ENCODE data around the gene MED13L. TPM values are rescaled to one million over a fixed set of nuclear protein-coding genes. Genes with fewer than 3 reads are reported as not detected.
A peak's percentile ranks its signal among the peaks of the same experiment; 100 is the strongest.

MED13L gene
- total and polyA plus RNA-seq, 8 donors = 10.3 to 93.8 (median 53.0) TPM

DNA sequence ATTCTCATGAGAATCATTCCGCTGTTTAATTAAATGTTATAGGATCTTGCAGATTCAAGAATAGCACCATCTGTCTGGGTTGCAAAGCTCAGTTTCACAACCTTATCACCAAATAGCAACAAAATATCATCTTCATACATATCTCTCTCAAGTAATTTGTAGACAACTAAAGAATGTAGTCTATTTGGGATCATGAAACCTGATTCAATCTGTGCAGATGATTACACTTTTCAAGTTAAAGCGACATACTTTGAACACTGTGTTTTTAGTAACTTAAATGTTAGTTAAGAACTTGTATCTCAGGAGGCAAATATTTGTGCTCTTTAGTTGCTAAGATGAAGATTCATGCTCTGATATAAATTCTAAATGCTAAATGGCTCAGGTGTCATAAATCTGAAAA, 14.8 kb downstream of the MED13L start:
- Histone ChIP-seq H3K36me3 (no peaks in the 10 kb centered on the region), H3K4me3 (no peak overlapping the region), H3K4me1 (peaks cover 35 to 68% (median 66%) of the 10 kb centered on the region in 3 donors), H3K27ac (no peak overlapping the region), H3K9me3 (no peaks in the 10 kb centered on the region), H3K27me3 (no peaks in the 10 kb centered on the region)
- intact Hi-C loops (cut with DNase I) = no loop called here
- TF ChIP-seq, protein P1, sequence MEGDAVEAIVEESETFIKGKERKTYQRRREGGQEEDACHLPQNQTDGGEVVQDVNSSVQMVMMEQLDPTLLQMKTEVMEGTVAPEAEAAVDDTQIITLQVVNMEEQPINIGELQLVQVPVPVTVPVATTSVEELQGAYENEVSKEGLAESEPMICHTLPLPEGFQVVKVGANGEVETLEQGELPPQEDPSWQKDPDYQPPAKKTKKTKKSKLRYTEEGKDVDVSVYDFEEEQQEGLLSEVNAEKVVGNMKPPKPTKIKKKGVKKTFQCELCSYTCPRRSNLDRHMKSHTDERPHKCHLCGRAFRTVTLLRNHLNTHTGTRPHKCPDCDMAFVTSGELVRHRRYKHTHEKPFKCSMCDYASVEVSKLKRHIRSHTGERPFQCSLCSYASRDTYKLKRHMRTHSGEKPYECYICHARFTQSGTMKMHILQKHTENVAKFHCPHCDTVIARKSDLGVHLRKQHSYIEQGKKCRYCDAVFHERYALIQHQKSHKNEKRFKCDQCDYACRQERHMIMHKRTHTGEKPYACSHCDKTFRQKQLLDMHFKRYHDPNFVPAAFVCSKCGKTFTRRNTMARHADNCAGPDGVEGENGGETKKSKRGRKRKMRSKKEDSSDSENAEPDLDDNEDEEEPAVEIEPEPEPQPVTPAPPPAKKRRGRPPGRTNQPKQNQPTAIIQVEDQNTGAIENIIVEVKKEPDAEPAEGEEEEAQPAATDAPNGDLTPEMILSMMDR (IDR thresholded peaks at IDR 0.05) = no peak
- no peak for ATAC-seq
- DNase-seq = no peak
- no peak for FAIRE-seq
- 74 to 80% methylated on average over 2 of the region's 2 CpGs for WGBS, 2 donors

DNA sequence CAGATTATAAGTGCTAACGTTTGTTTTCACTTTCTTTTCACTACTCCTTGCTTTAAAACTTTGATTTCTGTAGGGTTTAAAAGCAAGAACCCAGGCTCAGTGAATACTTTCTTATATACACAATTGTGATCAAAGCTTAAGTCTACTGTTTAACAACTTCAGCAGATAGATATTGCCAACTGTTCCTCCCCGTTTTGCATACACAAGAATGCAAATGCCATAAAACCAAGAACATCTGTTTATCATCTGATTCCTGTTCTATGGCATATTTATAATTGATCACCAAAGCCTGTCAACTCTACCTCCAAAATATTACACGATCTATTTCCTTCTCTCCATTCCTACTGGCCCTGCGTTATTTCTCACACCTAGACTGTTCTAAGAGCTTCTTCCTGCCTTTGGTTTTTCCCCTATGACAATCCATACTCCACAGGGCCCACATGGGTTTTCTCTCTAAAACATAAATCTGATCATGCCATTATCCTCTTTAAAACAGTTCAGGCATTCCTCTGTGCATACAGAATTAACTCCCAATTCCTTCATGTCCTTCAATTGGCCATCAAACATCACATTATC, 15.9 kb downstream of the MED13L start:
- 26% methylated on average over 4 of the region's 4 CpGs for WGBS, 2 donors
- no peaks in the 10 kb centered on the region for H3K27me3 ChIP-seq
- TF ChIP-seq, protein P1 (IDR thresholded peaks at IDR 0.05) = no peak
- ATAC-seq = no peak
- intact Hi-C loops (cut with DNase I) = no loop called here
- H3K36me3 ChIP-seq = no peaks in the 10 kb centered on the region
- no peak overlapping the region for H3K27ac ChIP-seq
- no peak for DNase-seq
- peaks cover 30 to 68% (median 56%) of the 10 kb centered on the region in 3 donors for H3K4me1 ChIP-seq
- no peak overlapping the region for H3K4me3 ChIP-seq
- H3K9me3 ChIP-seq = no peaks in the 10 kb centered on the region
- no peak for FAIRE-seq

DNA sequence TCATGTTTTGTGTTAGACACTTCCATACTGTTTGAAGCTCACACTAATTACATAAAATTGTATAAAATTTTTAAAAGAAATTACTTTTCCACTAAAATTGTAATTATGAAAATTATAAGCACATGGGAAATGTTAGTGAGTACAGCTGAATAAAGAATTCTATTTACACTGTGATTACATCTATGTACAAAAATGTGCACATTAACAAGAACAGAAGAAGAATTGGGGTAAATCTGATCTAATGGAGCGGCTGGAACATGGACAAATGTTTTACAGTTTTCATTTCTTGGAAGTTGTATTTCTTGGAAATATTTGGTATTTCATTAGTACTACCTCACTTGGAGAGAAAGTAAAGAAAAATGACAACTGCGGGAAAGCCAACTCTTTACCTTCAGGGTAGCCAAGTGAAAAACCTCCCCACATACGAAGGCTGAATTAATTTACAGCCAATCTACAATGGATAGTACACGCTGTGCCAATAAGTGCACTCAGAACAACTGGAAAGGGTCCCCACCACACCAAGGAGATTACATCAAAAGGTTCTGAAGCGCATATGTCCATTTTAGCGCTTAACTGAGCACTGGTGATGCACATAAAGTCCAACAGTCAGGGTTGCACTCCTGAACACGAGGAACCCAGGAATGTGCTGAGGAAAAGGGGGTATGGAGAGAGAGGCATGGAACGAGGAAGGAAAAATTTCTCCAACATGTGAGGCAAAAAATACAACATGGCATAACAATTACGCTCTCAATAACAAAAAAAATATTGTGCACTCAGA, 17.5 kb downstream of the MED13L start:
- TF ChIP-seq, protein P1 (IDR thresholded peaks at IDR 0.05) = no peak
- FAIRE-seq (no peak), DNase-seq (no peak), ATAC-seq (peak in 2 of 4 donors; percentile 11 to 15)
- 78% methylated on average over 9 of the region's 9 CpGs for WGBS, 2 donors
- H3K4me3 ChIP-seq = no peak overlapping the region
- no peaks in the 10 kb centered on the region for H3K27me3 ChIP-seq
- H3K4me1 ChIP-seq = peaks cover 29 to 61% (median 48%) of the 10 kb centered on the region in 3 donors
- intact Hi-C loops (cut with DNase I) = no loop called here
- no peak overlapping the region for H3K27ac ChIP-seq
- no peaks in the 10 kb centered on the region for H3K36me3 ChIP-seq
- H3K9me3 ChIP-seq = no peaks in the 10 kb centered on the region

DNA sequence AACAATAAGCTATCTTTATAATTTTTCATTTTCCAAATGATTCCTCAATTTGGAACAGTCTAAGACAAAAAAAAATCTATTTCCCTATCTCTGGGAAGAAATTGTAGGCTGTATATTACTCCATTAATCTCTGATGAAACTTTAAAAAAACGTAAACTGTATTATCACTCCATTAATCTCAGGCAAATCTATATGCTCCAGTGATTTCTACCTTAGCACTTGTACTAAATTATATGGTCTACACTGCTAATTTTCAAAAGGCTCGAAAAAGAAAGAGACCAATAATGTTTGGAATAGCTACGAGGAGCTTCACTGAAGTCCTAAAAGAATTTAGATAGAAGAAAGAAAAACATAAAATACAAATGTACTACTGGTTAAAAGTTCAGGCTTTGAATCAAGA, 19.7 kb downstream of the MED13L start:
- FAIRE-seq (no peak), ATAC-seq (no peak), DNase-seq (no peak)
- TF ChIP-seq, protein P1 (IDR thresholded peaks at IDR 0.05) = no peak
- Histone ChIP-seq H3K36me3 (no peaks in the 10 kb centered on the region), H3K9me3 (no peaks in the 10 kb centered on the region), H3K4me3 (no peak overlapping the region), H3K27me3 (no peaks in the 10 kb centered on the region), H3K4me1 (peaks cover 33 to 41% (median 34%) of the 10 kb centered on the region in 3 donors), H3K27ac (peak overlapping the region in 1 of 4 donors; percentile 5)
- WGBS, 2 donors = 15 to 32% methylated on average over 3 of the region's 3 CpGs
- intact Hi-C loops (cut with DNase I) = no loop called here

- WGBS, 2 donors = 27 to 28% methylated on average over 3 of the region's 3 CpGs
- H3K4me3 ChIP-seq = no peak overlapping the region
- H3K36me3 ChIP-seq = no peaks in the 10 kb centered on the region
- FAIRE-seq (no peak), DNase-seq (no peak), ATAC-seq (peak; percentile 59 to 84 (median 75))
- TF ChIP-seq, protein P1 (IDR thresholded peaks at IDR 0.05) = no peak
- H3K27me3 ChIP-seq = no peaks in the 10 kb centered on the region
- no peak overlapping the region for H3K27ac ChIP-seq
- H3K4me1 ChIP-seq = peaks cover 27 to 37% (median 31%) of the 10 kb centered on the region in 3 donors
- intact Hi-C loops (cut with DNase I) = no loop called here
- H3K9me3 ChIP-seq = no peaks in the 10 kb centered on the region
Measured at GRCh38 chr12:116257215-116257614, 20.3 kb downstream of the MED13L start.

All from pancreas (tissue), 10 donors.